ENCODE results near the gene ABHD14A. TPM values are rescaled to one million over a fixed set of nuclear protein-coding genes. Genes with fewer than 3 reads are reported as not detected.

The ABHD14A gene
- total RNA-seq, 1 experiment from 2014 or later, result 9.9 TPM

GRCh38 chr3:52018319-52019000 is 43.6 kb downstream of the ABHD14A start:
- no peak for DNase-seq (ENCODE audit: low read depth)

DNA sequence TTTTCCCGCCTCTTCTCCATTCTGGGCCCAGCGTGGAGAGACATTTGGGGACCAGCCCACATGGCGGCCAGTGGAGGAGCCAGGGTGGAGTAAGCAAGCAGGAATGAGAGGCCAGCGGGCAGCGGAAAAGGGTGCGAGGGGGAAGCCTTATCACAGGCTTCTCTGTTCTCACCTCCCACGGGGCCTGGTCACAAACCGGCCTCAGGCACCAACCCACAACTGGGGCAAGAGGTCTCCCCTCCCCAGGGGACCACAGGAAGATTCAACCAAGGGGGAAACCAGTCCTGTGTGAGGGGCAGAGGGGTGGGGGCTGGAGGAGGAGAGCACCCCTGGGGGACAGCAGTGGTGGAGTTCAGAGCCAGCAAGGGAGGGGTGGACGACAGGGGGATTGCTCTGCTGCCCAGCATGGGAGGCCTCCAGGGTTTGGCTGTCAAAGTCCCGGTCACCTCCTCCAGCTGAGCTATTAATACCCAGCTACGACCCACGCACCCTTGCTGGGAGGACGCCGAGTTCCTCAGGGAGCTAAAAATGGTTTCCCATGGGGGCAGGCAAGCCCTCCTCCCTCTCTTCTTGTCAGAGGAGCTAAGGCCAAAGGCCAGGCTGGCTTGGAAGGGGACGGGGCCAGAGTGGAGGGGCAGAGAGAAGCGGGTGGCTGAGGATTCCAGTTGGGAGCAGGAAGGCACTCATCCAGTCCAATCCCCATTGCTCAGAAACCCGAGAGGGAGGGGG is 44.7 kb downstream of the ABHD14A start:
- no peak for DNase-seq (ENCODE audit: low read depth)

- no peak for DNase-seq (ENCODE audit: low read depth)
Measured at GRCh38 chr3:52020796-52021195, 45.9 kb downstream of the ABHD14A start.

DNA sequence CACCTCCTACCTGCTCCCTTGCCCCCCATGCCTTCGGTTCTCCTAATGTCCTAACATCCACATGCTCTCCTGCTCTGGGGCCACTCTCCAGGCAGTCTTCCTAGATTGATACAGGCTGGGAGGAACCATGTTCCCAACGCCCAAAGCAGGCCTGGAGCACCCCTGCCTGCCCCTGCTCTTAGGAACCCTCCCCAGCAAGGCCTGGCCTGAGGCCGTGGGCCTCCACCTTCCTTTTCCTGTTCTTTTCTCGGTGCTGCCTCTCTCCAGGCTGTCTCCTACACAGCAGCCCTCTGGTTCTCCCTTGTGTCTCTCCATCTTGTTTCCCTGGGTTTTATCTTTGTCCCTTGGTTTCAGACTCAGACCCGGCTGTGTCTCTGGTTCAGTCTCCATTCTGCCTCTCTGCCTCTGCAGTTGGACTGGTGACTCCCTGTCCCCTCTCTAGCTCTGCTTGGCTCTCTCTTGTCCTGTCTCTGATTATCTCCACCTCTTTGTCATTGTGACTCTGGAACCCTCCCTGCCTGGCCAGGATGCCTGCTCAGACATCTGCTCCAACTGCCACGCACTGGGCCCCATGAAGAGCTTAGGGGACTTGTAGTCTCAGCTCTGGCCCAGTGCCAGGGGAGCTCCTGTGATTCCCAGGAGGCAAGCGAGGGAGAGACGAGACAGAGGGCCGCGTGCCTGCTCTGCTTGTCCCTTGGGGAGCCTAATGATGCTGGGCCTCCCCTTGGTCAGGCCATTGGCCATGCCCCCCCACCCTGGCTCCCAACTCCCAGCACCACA is 46.8 kb downstream of the ABHD14A start:
- no peak for DNase-seq (ENCODE audit: low read depth)

DNA sequence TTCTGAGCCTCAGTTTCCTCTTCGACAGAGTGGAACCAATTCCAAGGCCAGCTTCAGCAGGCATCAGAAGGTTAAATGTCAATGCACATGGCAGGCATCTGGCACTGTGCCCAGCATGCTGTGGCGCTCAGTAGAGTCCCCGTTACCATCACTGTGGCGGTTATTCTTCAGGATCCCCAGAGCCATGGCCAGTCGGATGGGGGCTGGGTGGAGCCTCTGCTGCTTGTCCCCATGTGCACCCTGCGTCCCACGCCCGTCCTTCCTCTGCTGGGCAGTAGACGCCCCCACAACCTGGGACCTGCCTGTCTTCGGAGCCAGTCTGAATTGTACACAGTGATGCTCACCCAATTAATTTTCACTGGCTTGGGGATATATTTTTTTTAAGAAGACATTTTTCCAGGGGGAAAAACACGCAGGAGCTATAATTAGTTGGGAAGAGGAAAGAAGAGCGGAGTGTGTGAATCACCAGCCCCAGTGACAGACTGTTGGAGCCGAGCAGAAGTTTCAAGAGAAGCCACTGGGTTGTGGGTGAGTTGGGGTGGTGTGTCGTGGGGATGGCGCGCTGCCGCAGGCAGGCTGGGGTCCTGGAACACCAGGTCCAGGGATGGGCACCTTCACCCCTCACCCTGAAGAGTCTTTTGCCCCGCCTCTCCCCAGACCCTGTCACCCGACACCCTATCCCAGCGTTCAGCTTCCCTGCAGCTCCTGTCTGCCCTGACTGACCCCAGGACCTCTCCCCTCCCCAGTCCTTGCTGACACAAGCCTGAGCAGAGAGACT is 47.6 kb downstream of the ABHD14A start:
- no peak for DNase-seq (ENCODE audit: low read depth)

DNA sequence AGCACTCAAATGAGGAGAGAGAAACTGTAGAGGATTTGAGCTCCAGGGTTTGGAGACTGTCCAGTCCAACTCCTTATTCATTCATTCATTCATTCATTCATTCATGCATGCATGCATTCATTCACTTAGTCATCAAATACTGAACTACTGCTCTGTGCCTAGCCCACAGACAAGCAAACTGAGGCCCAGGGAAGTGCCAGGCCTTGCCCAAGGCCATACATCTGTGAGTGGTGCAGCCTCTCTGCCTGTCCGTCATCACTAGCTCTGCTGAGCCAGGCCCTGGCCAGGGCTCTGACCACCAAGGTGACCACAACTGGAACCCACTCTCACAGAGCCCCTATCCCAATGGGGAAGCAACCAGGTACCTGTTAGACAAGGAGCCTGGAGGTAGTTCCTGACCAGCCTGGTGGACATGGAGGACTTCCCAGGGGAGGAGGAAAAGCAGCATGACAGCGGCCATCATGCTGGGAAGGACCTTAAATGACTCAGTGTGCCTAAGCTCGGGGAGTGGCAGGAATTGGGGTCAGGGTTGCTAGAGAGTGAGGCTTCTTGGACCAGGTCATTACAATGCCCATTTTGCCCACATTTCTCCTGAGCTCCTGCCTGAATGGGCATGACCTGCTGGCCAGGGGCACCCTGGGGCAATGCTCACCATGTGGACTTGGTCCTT is 48.4 kb downstream of the ABHD14A start:
- DNase-seq (ENCODE audit: low read depth), result no peak

DNA sequence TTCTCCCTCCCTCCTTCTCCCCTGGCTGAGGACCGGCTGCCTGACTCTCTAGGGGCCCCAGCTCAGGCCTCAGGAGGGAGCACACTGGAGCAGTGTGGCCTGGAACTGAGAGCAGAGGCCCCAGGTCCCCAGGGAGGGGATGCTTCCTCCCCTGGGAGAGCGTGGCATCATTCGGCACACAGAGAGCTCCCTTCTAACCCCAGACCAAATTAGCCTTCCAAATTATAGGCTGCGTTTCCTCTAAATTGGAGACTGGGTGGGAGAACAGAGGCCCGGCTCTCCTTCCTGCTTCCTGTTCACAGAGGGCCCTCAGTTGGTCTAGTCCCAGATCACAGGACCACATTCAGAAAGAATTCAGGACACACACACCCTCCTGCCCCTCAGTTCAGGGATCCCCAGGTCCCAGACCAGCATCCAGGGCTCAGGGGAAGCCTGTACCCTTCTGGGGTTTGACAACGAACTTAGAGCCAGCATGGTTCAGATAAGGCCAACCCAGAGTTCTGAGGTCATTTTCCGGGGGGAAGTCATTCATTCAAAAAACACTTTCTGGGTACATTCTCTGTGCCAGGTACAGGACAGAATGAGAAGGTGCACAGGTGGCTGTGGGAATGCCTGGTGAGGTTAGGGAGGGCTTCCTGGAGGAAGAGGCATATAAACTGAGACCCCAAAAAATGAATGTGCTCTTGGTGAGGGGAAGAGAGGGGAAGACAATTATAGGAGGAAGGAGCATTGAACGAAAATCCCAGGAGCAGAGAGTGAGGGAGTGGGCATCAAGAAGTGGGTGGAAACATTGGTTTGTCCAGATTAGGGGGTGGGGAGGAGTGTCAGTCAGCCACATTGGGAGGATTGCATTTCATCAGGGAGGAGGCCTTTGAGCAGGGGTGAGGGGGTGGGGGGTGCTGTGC is 49.2 kb downstream of the ABHD14A start:
- no peak for DNase-seq (ENCODE audit: low read depth)

GRCh38 chr3:52024765-52025452 is 50.0 kb downstream of the ABHD14A start:
- DNase-seq (ENCODE audit: low read depth), result no peak

DNA sequence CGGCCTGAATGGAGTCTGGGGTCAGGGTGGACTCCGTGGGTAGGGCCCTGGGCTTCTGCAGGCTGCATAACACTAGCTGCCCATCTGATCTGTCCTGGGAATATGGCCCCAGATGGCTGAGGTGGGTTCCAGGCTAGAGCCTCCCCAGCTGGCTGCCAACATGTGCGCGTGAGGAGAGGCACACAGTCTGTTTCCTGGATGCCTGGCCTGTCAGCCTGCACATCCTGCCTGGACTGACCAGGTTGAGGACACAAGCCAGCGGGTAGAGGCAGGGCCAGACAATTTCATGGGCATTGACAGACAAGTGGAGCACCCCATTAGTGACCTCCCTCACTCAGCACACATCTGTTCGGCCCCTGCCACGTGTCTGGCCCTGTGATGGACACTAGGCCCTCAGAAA is 50.6 kb downstream of the ABHD14A start:
- DNase-seq (ENCODE audit: low read depth), result no peak

GRCh38 chr3:52026041-52026440 is 51.2 kb downstream of the ABHD14A start:
- no peak for DNase-seq (ENCODE audit: low read depth)

GRCh38 chr3:52028572-52028971 is 53.7 kb downstream of the ABHD14A start:
- no peak for DNase-seq (ENCODE audit: low read depth)

DNA sequence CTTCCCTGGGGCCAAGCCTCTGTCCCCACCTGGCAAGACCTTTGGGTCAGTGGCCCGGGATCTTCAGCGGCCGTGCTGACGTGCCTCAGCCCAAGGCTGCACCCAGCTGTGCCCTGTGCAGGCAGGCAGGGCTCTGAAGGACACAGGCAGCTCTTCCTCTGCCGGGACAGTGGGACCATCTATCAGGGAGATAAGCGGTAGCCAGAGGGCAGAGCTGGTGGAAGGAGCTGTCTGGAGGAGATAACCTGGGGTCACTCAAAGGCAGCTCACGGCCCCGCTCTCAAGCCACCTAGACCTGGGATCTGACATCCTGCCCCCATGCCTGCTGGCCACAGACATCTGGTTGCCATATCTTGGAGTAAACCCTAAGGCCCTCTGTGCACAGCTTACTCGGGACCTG is 54.2 kb downstream of the ABHD14A start:
- DNase-seq (ENCODE audit: low read depth), result no peak

DNA sequence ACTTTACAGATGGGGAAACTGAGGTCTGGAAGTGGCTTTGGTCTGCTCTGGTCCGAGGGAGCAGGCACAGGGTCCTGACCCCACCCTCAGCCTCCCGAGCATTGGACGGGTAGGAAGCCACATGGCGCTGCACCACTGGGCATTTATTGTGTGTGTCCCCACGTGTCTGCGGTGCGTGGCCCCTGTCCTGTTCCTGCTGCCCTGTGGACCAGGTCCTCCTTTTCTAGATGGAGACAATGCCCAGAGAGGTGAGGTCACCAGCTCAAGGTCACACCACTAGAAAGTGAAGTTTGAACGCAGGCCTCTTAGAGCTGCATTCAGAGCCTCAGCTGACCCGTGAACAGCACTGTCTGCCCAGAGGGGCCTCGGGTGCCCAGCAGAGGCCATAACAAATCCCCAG is 54.7 kb downstream of the ABHD14A start:
- DNase-seq (ENCODE audit: low read depth), result no peak

Other genes with a start within 250 kb of the ABHD14A start
- gene IQCF6, start 195.8 kb upstream of the ABHD14A start, total RNA-seq (2014; rRNA removed; shearing (Covaris generic)), result not detected in 2 replicates
- gene IQCF2, start 113.4 kb upstream of the ABHD14A start, total RNA-seq (2014; rRNA removed; shearing (Covaris generic)), result not detected in 2 replicates
- not detected in 2 replicates for gene IQCF5, start 99.5 kb upstream of the ABHD14A start, total RNA-seq (2014; rRNA removed; shearing (Covaris generic))
- gene IQCF1, start 71.7 kb upstream of the ABHD14A start, total RNA-seq (2014; rRNA removed; shearing (Covaris generic)), result not detected in 2 replicates
- gene RRP9, start 33.2 kb upstream of the ABHD14A start, total RNA-seq (2014; rRNA removed; shearing (Covaris generic)), result 22.2 and 26.3 TPM in 2 replicates
- gene PARP3, start 32.7 kb upstream of the ABHD14A start, total RNA-seq (2014; rRNA removed; shearing (Covaris generic)), result 12.3 and 15.9 TPM in 2 replicates
- gene GPR62, start 19.7 kb upstream of the ABHD14A start, total RNA-seq (2014; rRNA removed; shearing (Covaris generic)), result 0.02 TPM in 1 of 2 replicates, not detected in the other
- gene PCBP4, start 7.6 kb upstream of the ABHD14A start, total RNA-seq (2014; rRNA removed; shearing (Covaris generic)), result 14.7 and 45.1 TPM in 2 replicates
- gene ABHD14B, start 1.0 kb upstream of the ABHD14A start, total RNA-seq (2014; rRNA removed; shearing (Covaris generic)), result 10.6 and 14.4 TPM in 2 replicates
- gene ACY1, start 8.5 kb downstream of the ABHD14A start, total RNA-seq (2014; rRNA removed; shearing (Covaris generic)), result 26.4 and 29.4 TPM in 2 replicates
- gene RPL29, start 20.8 kb downstream of the ABHD14A start, total RNA-seq (2014; rRNA removed; shearing (Covaris generic)), result 590 and 1,001 TPM in 2 replicates
- 9.6 and 14.0 TPM in 2 replicates for gene DUSP7, start 81.5 kb downstream of the ABHD14A start, total RNA-seq (2014; rRNA removed; shearing (Covaris generic))
- gene POC1A, start 179.4 kb downstream of the ABHD14A start, total RNA-seq (2014; rRNA removed; shearing (Covaris generic)), result 7.6 and 10.7 TPM in 2 replicates
- gene ALAS1, start 223.1 kb downstream of the ABHD14A start, total RNA-seq (2014; rRNA removed; shearing (Covaris generic)), result 39.0 and 52.8 TPM in 2 replicates

Data from M059J (cell line).